ENCODE measurements around the gene DOK6. TPM values are rescaled to one million over a fixed set of nuclear protein-coding genes. Genes with fewer than 3 reads are reported as not detected.

Gene DOK6
- polyA plus RNA-seq, 3 donors: 0.13 to 0.79 (median 0.36) TPM

- H3K27ac ChIP-seq (ENCODE audit: low read depth, low read length): no peak overlapping the region
- WGBS, 3 donors: 87 to 92% (median 90%) methylated on average over 20 of the region's 20 CpGs
Observed at GRCh38 chr18:69495841-69496533, 95.3 kb downstream of the DOK6 start.

GRCh38 chr18:69518989-69519388 lies 118.3 kb downstream of the DOK6 start:
- H3K27ac ChIP-seq (ENCODE audit: low read depth, low read length): no peak overlapping the region
- 76 to 91% (median 85%) methylated on average over 1 of the region's 1 CpG for WGBS, 3 donors

- H3K27ac ChIP-seq (ENCODE audit: low read depth, low read length): no peak overlapping the region
- WGBS, 3 donors: 67 to 85% (median 82%) methylated on average over 3 of the region's 3 CpGs
Observed at GRCh38 chr18:69523582-69523981, 122.9 kb downstream of the DOK6 start.

- no peak overlapping the region for H3K27ac ChIP-seq (ENCODE audit: low read depth, low read length)
- 62 to 71% (median 66%) methylated on average over 3 of the region's 3 CpGs for WGBS, 3 donors
Observed at GRCh38 chr18:69528435-69528834, 127.7 kb downstream of the DOK6 start.

- H3K27ac ChIP-seq (ENCODE audit: low read depth, low read length): no peak overlapping the region
- WGBS, 3 donors: 88 to 92% (median 88%) methylated on average over 2 of the region's 2 CpGs
Observed at GRCh38 chr18:69529151-69529550, 128.5 kb downstream of the DOK6 start.

- WGBS, 3 donors: 39 to 78% (median 70%) methylated on average over 5 of the region's 5 CpGs
Observed at GRCh38 chr18:69531973-69532372, 131.3 kb downstream of the DOK6 start.

GRCh38 chr18:69537183-69537582 lies 136.5 kb downstream of the DOK6 start:
- H3K27ac ChIP-seq (ENCODE audit: low read depth, low read length): no peak overlapping the region
- 90 to 94% (median 92%) methylated on average over 3 of the region's 3 CpGs for WGBS, 3 donors

More at GRCh38 chr18:69531973-69532372, 131.3 kb downstream of the DOK6 start:
- H3K27ac ChIP-seq (ENCODE audit: low read depth, low read length): no peak overlapping the region

GRCh38 chr18:69538849-69539248 lies 138.2 kb downstream of the DOK6 start:
- WGBS, 3 donors: 54 to 61% (median 57%) methylated on average over 3 of the region's 3 CpGs
- H3K27ac ChIP-seq (ENCODE audit: low read depth, low read length): no peak overlapping the region

GRCh38 chr18:69539404-69539803 lies 138.7 kb downstream of the DOK6 start:
- 92 to 97% (median 96%) methylated on average over 2 of the region's 2 CpGs for WGBS, 3 donors
- no peak overlapping the region for H3K27ac ChIP-seq (ENCODE audit: low read depth, low read length)

GRCh38 chr18:69556228-69556627 lies 155.5 kb downstream of the DOK6 start:
- no peak overlapping the region for H3K27ac ChIP-seq (ENCODE audit: low read depth, low read length)
- 50 to 55% (median 53%) methylated on average over 3 of the region's 3 CpGs for WGBS, 3 donors

- no peak overlapping the region for H3K27ac ChIP-seq (ENCODE audit: low read depth, low read length)
- 59 to 73% (median 62%) methylated on average over 4 of the region's 4 CpGs for WGBS, 3 donors
Observed at GRCh38 chr18:69557282-69557681, 156.6 kb downstream of the DOK6 start.

- no peak overlapping the region for H3K27ac ChIP-seq (ENCODE audit: low read depth, low read length)
- WGBS, 3 donors: 56 to 71% (median 60%) methylated on average over 2 of the region's 2 CpGs
Observed at GRCh38 chr18:69558052-69558451, 157.4 kb downstream of the DOK6 start.

- no peak overlapping the region for H3K27ac ChIP-seq (ENCODE audit: low read depth, low read length)
Observed at GRCh38 chr18:69559604-69560003, 158.9 kb downstream of the DOK6 start.

GRCh38 chr18:69564602-69565001 lies 163.9 kb downstream of the DOK6 start:
- no peak overlapping the region for H3K27ac ChIP-seq (ENCODE audit: low read depth, low read length)
- WGBS, 3 donors: 87 to 93% (median 90%) methylated on average over 2 of the region's 2 CpGs

GRCh38 chr18:69567813-69568488 lies 167.3 kb downstream of the DOK6 start:
- WGBS, 3 donors: 76 to 78% (median 77%) methylated on average over 10 of the region's 10 CpGs
- no peak overlapping the region for H3K27ac ChIP-seq (ENCODE audit: low read depth, low read length)

GRCh38 chr18:69569133-69569532 lies 168.4 kb downstream of the DOK6 start:
- 84 to 97% (median 91%) methylated on average over 2 of the region's 2 CpGs for WGBS, 3 donors
- no peak overlapping the region for H3K27ac ChIP-seq (ENCODE audit: low read depth, low read length)

- 69 to 83% (median 79%) methylated on average over 2 of the region's 2 CpGs for WGBS, 3 donors
- no peak overlapping the region for H3K27ac ChIP-seq (ENCODE audit: low read depth, low read length)
Observed at GRCh38 chr18:69574401-69574800, 173.7 kb downstream of the DOK6 start.

GRCh38 chr18:69580107-69580506 lies 179.4 kb downstream of the DOK6 start:
- H3K27ac ChIP-seq (ENCODE audit: low read depth, low read length): no peak overlapping the region
- WGBS, 3 donors: 34 to 57% (median 47%) methylated on average over 3 of the region's 3 CpGs

- WGBS, 3 donors: 81 to 96% (median 94%) methylated on average over 6 of the region's 6 CpGs
Observed at GRCh38 chr18:69584429-69584828, 183.7 kb downstream of the DOK6 start.

GRCh38 chr18:69585696-69586095 lies 185.0 kb downstream of the DOK6 start:
- 59 to 94% (median 88%) methylated on average over 1 of the region's 1 CpG for WGBS, 3 donors
- no peak overlapping the region for H3K27ac ChIP-seq (ENCODE audit: low read depth, low read length)

More at GRCh38 chr18:69584429-69584828, 183.7 kb downstream of the DOK6 start:
- H3K27ac ChIP-seq (ENCODE audit: low read depth, low read length): no peak overlapping the region
